Breast epithelium (tissue), 3 donors: ENCODE results near the gene ZNF318.

Source experiments
- CTCF ChIP-seq, 3 donors: fragments of 450-650 bp; IDR thresholded peaks; one replicate each; pipeline ENCODE4 v1.5.1; 2016 to 2017; ENCODE audit warnings: antibody characterized with exemption in 3 of 3, mild to moderate bottlenecking in 3 of 3, moderate library complexity in 3 of 3
- POLR2A ChIP-seq: fragments of 450-650 bp; IDR thresholded peaks from one replicate; pipeline ENCODE4 v1.6.1; 2016; ENCODE audit warnings: antibody characterized with exemption, mild to moderate bottlenecking, moderate library complexity
- POLR2AphosphoS5 ChIP-seq, 3 donors: sonication (generic); formaldehyde crosslinking; IDR thresholded peaks; one replicate each; pipeline ENCODE4 v1.6.1; 2017; ENCODE audit warnings: antibody characterized with exemption in 3 of 3

- TF ChIP-seq POLR2AphosphoS5 (IDR thresholded peaks at IDR 0.05) (no peak), POLR2A (no peak), CTCF (IDR thresholded peaks at IDR 0.05) (no peak)
Observed at GRCh38 chr6:43291708-43292107, 77.7 kb downstream of the ZNF318 start.
